Loucy (cell line): ENCODE results near the gene EFL1.

Experiments used
- H2AFZ ChIP-seq: fragments of 200-600 bp; sonication (generic); 2 replicates; pipeline ENCODE4 v1.6.0; 2016; ENCODE audit warnings: antibody characterized with exemption, mild to moderate bottlenecking, low read length, moderate library complexity
- H3F3A ChIP-seq: fragments of 200-600 bp; 2 replicates; pipeline ENCODE4 v1.6.0; 2016; ENCODE audit warnings: antibody characterized with exemption, low read depth, mild to moderate bottlenecking
- H3K27me3 ChIP-seq: fragments of 200-600 bp; sonication (generic); 2 replicates; pipeline ENCODE4 v1.6.1; 2014; ENCODE audit warnings: low read length, mild to moderate bottlenecking; ENCODE audit not compliant: insufficient read depth, poor library complexity, severe bottlenecking
- H3K36me3 ChIP-seq: fragments of 200-600 bp; sonication (generic); 2 replicates; pipeline ENCODE4 v1.6.1; 2016; ENCODE audit warnings: low read length; ENCODE audit not compliant: insufficient read depth
- H3K4me1 ChIP-seq: fragments of 200-600 bp; sonication (generic); 2 replicates; pipeline ENCODE4 v1.5.1; 2014; ENCODE audit warnings: low read length, mild to moderate bottlenecking; ENCODE audit not compliant: insufficient read depth, poor library complexity, severe bottlenecking
- H3K4me2 ChIP-seq: fragments of 200-600 bp; sonication (generic); 2 replicates; pipeline ENCODE4 v1.6.0; 2014; ENCODE audit warnings: antibody characterized with exemption, low read length, low read depth, mild to moderate bottlenecking; ENCODE audit not compliant: poor library complexity, severe bottlenecking
- H3K4me3 ChIP-seq: fragments of 200-600 bp; sonication (generic); 2 replicates; pipeline ENCODE4 v1.5.1; 2014; ENCODE audit warnings: low read length, mild to moderate bottlenecking, mixed read lengths; ENCODE audit not compliant: poor library complexity, severe bottlenecking
- H3K79me2 ChIP-seq: fragments of 200-600 bp; sonication (generic); 2 replicates; pipeline ENCODE4 v1.6.1; 2014; ENCODE audit warnings: low read length; ENCODE audit not compliant: insufficient read depth
- H3K9ac ChIP-seq: fragments of 200-600 bp; sonication (generic); 2 replicates; pipeline ENCODE4 v1.6.0; 2014; ENCODE audit warnings: mild to moderate bottlenecking, low read depth, low read length, moderate library complexity; ENCODE audit not compliant: poor library complexity, severe bottlenecking
- H3K9me2 ChIP-seq: fragments of 200-600 bp; sonication (generic); replicated peaks from 2 replicates; pipeline ENCODE4 v1.6.1; 2016; ENCODE audit warnings: low read depth, low read length, mixed read lengths
- H3K9me3 ChIP-seq: fragments of 200-600 bp; sonication (generic); 2 replicates; pipeline ENCODE4 v1.6.1; 2014; ENCODE audit warnings: mild to moderate bottlenecking, antibody characterized with exemption, low read length, low read depth; ENCODE audit not compliant: insufficient read depth
- H4K20me1 ChIP-seq: fragments of 200-600 bp; sonication (generic); 2 replicates; pipeline ENCODE4 v1.6.0; 2014; ENCODE audit warnings: antibody characterized with exemption, low read length, mild to moderate bottlenecking; ENCODE audit not compliant: insufficient read depth, poor library complexity, severe bottlenecking
- EZH2phosphoT487 ChIP-seq: fragments of 200-600 bp; IDR thresholded peaks from 2 replicates; pipeline ENCODE4 v1.6.1; 2018; ENCODE audit warnings: antibody characterized with exemption, mild to moderate bottlenecking, moderate library complexity, borderline replicate concordance
- TF ChIP-seq, protein P1 (sequence below): fragments of 200-600 bp; sonication (generic); conservative IDR thresholded peaks from 2 replicates; pipeline ENCODE4 v1.5.1; 2014; ENCODE audit warnings: mild to moderate bottlenecking, antibody characterized with exemption, low read length

The EFL1 gene

DNA sequence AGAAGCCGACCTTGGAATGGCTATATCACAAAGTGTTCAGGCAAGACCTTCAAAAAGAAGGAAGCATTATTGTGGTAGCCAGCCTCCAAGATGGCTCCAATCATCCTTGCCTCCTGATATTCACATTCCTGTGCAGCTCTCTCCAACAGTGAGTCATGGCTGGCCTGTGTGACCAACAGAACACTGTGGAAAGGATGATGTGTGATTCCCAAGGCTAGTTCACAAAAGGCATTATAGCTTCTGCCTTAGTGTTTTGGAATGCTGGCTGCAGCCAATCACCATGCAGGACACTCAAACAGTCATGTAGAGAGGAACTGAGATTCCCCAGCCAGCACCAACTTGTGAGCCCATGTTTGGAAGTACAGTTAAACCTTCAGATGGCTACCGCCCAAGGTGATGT is 102.6 kb downstream of the EFL1 start:
- H3K9ac ChIP-seq = no peak overlapping the region
- H3K4me1 ChIP-seq = no peaks in the 10 kb centered on the region
- no peak overlapping the region for H3K4me2 ChIP-seq
- H2AFZ ChIP-seq = no peak overlapping the region
- TF ChIP-seq EZH2phosphoT487 = no peak
- TF ChIP-seq, protein P1, sequence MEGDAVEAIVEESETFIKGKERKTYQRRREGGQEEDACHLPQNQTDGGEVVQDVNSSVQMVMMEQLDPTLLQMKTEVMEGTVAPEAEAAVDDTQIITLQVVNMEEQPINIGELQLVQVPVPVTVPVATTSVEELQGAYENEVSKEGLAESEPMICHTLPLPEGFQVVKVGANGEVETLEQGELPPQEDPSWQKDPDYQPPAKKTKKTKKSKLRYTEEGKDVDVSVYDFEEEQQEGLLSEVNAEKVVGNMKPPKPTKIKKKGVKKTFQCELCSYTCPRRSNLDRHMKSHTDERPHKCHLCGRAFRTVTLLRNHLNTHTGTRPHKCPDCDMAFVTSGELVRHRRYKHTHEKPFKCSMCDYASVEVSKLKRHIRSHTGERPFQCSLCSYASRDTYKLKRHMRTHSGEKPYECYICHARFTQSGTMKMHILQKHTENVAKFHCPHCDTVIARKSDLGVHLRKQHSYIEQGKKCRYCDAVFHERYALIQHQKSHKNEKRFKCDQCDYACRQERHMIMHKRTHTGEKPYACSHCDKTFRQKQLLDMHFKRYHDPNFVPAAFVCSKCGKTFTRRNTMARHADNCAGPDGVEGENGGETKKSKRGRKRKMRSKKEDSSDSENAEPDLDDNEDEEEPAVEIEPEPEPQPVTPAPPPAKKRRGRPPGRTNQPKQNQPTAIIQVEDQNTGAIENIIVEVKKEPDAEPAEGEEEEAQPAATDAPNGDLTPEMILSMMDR = no peak
- H3K9me3 ChIP-seq = no peaks in the 10 kb centered on the region
- no peak overlapping the region for H3K4me3 ChIP-seq
- no peaks in the 10 kb centered on the region for H4K20me1 ChIP-seq
- peaks cover 42% of the 10 kb centered on the region; the same call in 1 of the 2 replicates for H3K36me3 ChIP-seq
- no peaks in the 10 kb centered on the region for H3K27me3 ChIP-seq
- no peaks in the 10 kb centered on the region for H3K9me2 ChIP-seq
- no peaks in the 10 kb centered on the region for H3F3A ChIP-seq
- no peaks in the 10 kb centered on the region for H3K79me2 ChIP-seq

DNA sequence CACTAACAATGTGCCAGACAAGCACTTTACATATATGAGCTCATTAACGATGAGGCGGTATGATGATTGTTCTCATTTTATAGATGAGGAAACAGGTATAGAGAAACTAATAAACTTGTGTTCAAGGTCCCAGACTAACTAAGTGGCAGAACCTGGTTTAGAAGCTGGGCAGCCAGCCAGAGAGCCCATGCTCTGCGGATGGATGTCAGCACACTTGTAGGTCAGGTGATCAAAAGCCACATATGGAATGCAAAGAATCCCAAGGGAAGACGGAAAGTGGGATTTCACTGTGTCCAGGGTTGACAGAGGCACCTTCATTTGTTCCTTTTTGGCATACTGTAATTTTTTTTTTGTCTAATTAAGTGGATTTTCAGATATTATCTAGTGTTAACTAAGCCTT is 103.7 kb downstream of the EFL1 start:
- H3K27me3 ChIP-seq = no peaks in the 10 kb centered on the region
- no peak for TF ChIP-seq EZH2phosphoT487
- TF ChIP-seq, protein P1 = no peak
- no peaks in the 10 kb centered on the region for H4K20me1 ChIP-seq
- H3K36me3 ChIP-seq = peaks cover 42% of the 10 kb centered on the region; the same call in 1 of the 2 replicates
- H3K4me3 ChIP-seq = no peak overlapping the region
- H3K9me2 ChIP-seq = no peaks in the 10 kb centered on the region
- no peak overlapping the region for H3K9ac ChIP-seq
- H3K9me3 ChIP-seq = no peaks in the 10 kb centered on the region
- H3K79me2 ChIP-seq = no peaks in the 10 kb centered on the region
- no peaks in the 10 kb centered on the region for H3F3A ChIP-seq
- no peak overlapping the region for H3K4me2 ChIP-seq
- H3K4me1 ChIP-seq = peaks cover 10% of the 10 kb centered on the region
- H2AFZ ChIP-seq = no peak overlapping the region

DNA sequence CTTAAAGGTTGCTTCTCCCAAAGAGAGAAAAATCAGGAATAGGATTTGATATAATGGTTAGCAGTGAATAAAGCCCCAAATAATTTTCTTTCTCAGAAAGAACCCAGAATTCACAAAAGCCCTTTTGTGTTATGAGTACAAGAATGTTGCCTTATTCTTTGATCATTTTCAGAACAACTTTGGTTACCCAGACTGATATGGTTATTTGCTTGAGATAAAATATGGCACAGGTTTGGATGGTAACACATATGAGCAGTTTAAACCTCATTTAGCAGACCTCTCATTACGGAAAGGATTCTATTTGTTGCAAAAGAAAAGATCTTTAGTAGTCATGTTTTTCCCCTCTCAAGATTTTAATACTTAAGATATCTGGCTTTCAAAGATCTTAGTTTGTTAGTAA is 111.9 kb downstream of the EFL1 start:
- Histone ChIP-seq H3K27me3 (no peaks in the 10 kb centered on the region), H3F3A (no peaks in the 10 kb centered on the region), H3K9me3 (no peaks in the 10 kb centered on the region), H2AFZ (no peak overlapping the region), H4K20me1 (no peaks in the 10 kb centered on the region), H3K79me2 (no peaks in the 10 kb centered on the region), H3K4me1 (peaks cover 10% of the 10 kb centered on the region), H3K36me3 (peaks cover 33% of the 10 kb centered on the region; the same call in 1 of the 2 replicates), H3K9me2 (no peaks in the 10 kb centered on the region), H3K4me3 (no peak overlapping the region), H3K9ac (no peak overlapping the region), H3K4me2 (no peak overlapping the region)
- no peak for TF ChIP-seq EZH2phosphoT487
- TF ChIP-seq, protein P1 = no peak
